Measurements from ENCODE around the gene MYH16.
"Not testable (repeated sequence)": the region's sequence is repeated elsewhere in the genome, so short reads cannot be mapped to it uniquely, and the experiment has no call there.

Gene MYH16

DNA sequence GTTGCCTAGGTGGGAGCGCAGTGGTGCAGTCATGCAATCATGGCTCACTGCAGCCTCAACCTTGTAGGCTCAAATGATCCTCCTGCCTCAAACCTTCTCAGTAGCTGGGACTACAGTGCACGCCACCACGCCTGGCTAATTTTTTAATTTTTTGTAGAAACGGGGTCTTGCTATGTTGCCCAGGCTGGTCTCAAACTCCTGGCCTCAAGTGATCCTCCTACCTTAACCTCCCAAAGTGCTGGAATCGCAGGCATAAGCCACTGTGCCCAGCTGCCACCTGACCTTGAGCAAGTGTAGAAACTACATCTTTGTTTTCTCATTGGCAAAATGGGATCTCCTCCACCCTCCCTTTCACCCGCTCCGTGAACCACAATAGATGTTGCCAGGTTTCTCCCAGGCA, 15.0 kb upstream of the MYH16 start:
- DNase-seq (ENCODE audit: low read depth in 2 of 2) = no peak

DNA sequence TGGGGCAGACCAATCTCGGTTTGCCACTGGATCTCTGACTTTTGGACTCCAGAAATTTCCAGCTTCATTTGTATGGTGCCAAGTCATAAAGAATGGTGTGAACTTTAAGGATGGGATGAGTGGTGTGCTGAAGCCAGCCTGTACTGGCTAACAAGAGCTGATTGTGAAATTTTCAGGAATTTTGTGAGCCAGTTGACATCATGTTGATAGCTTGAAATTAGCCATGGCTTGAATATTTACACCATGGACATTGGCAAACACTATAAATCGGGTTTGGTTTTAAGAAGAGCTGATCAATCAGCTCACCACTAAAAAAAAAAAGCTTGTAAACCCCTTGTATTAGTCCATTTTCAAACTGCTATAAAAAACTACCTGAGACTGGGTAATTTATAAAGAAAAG, 14.1 kb upstream of the MYH16 start:
- DNase-seq (ENCODE audit: low read depth in 2 of 2) = no peak

DNA sequence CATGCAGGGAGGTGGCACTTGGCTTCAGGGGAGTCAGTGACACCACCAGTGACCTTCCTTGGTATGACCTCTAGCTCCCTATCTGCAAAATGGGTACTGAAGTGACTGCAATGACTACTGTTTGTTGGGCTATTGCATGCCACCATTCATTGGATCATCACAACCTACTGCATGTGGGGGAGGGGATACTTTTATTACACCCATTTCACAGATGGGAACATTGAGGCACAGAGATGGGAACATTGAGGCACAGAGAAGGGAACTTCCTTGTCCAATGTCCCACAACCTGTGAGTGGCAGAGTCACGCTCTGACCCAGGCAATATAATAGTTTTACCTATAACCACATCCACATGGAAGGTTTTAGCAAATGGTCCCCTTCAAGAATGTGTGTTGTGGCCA, 12.2 kb upstream of the MYH16 start:
- DNase-seq (ENCODE audit: low read depth in 2 of 2) = no peak

DNA sequence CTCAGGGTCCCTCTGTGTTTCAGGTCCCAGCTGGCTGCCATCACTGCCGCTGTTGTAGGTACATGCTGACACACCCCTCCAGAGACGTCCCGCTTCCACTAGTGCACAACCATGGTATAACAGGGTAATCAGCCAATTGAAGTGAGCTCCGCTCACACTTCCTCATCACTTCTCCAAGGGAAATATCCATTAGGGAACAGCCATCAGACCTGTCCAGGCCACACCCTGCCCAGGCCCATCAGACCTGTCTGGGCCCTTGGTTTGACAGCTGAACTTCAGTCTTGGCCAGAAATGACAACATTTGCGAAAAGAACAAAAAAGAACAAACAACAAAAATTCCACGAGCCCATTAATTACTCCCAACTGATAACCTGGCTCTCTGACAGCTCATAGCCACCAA, 11.0 kb upstream of the MYH16 start:
- DNase-seq (ENCODE audit: low read depth in 2 of 2) = no peak

DNA sequence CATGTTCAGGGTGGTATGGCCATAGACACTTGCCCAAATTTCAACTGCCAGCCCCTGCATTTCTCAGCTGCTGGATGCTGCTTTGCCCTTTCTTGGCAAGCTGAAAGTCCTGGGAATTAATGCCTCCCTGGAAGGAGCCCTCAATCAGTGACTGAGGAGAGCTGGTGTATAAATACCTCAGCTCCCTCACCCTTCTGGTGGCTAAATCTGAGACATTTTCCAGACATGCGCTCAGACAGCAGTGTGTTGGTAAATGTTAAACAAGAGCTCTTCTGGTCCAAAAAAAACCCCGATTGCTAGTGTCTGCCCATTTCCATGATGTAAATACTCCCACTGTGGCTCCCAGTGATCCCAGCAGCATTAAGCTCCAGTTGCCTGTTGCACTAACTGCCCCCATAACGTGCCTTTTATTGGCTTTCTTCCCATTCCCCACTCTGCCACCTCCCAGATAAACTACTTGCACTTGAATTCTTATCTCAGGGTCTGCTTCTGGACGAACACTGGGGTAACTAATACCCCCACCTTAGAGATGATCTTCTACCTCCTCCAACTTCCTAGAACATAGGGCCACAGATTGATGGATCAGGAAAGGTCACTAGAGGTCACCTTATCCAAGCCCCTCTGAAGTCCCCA, 6.7 kb upstream of the MYH16 start:
- no peak for DNase-seq (ENCODE audit: low read depth in 2 of 2)

DNA sequence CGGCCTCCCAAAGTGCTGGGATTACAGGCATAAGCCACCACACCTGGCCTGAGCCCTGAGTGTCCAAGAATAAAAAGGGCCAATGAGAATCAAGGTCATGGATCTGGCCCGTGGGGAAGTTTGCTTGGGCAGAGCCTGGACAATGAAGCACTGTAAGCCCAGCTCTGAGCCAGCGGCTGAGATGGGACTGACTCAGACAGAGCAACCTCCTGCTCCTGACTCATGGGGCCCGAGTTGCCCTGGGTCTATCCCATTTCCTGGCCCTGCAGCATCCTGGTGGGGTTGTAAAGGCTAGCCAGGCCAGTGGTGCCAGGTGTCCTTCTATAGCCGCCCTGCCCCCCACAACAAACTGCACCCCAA, 5.2 kb upstream of the MYH16 start:
- DNase-seq (ENCODE audit: low read depth in 2 of 2) = no peak

DNA sequence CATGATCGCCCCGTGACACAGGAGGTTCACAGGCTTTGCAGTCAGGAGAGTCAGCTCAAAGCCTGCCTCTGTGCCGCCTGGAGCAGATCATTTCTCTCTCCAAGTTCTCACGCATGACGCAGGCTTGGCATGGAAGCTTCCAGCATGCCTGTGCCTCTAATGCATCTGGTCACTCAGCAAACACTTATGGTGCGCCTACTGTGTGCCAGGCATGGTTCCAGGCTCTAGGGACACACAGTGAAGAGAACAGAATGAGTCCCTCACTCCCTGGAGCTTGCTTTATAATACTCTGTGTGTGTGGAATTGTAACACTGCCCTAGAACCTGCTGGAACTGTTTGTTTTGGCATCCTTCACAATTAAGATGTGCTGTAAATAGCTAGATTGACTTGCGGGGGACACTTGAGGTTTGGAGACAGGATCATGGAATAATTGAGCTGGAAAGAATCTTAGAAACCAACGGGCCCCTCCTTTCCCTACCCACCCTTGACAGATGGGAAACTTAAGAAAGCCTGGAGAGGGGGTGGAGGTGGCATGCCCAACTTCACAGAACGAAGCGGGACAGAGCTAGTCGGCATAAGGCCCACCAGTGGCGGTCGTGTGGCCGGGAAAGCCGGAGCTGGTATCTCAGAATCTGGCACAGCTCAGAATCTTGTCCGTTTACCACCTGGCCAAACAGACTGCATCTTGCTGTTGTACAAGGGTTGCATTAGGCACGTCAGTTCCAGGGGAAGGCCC, 4.6 kb upstream of the MYH16 start:
- DNase-seq (ENCODE audit: low read depth in 2 of 2) = no peak

DNA sequence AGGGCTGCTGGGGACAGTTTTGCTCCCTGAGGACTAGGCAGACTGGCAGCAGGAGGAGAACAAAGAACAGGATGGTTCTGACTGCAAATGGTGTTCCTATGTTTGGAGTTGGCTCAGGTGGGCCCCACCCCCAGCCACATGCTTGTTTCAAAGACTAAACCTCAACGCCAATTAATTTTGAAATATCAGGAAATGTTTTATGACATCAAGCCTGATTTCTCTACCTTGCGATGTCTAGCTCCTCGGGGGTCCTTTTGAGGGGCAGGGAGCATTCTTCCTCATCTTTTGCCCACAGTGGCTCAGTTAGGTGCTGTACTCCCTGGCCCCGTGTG, 4.1 kb upstream of the MYH16 start:
- no peak for DNase-seq (ENCODE audit: low read depth in 2 of 2)

DNA sequence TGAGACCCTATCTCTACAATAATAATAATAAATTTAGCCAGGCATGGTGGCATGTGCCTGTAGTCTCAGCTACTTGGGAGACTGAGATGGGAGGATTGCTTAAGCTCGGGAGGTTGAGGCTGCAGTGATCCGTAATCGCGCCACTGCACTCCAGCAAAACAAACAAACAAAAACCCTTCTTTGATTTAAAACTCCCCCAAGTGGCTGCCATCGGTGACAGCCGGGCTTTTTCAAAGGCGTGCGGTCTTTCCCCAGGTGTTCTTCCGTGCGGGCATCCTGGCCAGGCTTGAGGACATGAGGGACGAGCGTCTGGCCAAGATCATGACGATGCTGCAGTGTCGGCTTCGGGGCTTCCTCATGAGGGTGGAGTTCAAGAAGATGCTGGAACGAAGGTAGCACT, 1.9 kb upstream of the MYH16 start:
- no peak for DNase-seq (ENCODE audit: low read depth in 2 of 2)

DNA sequence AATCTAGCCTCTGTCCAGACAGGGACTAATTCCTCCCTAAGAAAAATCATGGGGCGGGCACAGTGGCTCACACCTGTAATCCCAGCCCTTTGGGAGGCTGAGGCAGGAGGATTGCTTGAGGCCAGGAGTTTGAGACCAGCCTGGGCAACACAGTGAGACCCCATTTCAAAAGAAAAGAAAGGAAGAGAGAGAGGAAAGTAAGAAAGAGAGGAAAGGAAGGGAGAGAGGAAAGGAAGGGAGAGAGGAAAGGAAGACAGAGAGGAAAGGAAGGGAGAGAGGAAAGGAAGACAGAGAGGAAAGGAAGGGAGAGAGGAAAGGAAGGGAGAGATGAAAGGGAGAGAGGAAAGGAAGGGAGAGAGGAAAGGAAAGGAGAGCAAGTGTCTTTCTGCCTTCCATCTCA, 922 bp downstream of the MYH16 start:
- not testable (repeated sequence) for DNase-seq (ENCODE audit: low read depth in 2 of 2)

DNA sequence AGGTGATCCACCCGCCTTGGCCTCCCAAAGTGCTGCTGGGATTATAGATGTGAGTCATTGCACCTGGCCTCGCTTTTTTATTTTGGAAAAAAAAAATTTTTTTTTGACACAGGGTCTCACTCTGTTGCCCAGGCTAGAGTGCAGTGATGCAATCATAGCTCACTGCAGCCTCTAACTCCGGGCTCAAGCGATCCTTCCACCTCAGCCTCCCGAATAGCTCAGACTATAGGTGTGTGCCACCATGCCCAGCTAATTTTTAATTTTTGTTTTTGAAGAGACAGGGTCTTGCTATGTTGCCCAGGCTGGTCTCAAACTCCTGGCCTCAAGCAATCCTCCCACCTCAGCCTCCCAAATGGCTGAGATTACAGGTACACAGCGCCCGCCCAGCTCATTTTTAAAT, 2.3 kb downstream of the MYH16 start:
- DNase-seq (ENCODE audit: low read depth in 2 of 2) = not testable (repeated sequence)

DNA sequence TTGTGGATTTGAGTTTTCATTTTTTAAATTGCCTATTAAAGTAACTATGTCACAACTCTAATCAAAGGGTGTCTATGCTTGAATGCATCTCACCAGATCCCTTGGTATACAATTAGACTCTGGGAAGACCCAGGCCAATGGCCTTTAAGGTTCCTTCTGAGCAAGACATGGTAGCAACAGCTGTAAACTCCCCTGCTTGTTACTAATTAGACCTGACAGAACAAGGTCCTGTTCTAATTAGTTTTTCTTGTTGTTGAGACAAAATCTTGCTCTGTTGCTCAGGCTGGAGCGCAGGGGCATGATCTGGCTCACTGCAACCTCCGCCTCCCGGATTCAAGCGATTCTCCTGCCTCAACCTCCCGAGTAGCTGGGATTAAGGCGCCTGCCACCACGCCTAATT, 2.9 kb downstream of the MYH16 start:
- DNase-seq (ENCODE audit: low read depth in 2 of 2) = no peak

DNA sequence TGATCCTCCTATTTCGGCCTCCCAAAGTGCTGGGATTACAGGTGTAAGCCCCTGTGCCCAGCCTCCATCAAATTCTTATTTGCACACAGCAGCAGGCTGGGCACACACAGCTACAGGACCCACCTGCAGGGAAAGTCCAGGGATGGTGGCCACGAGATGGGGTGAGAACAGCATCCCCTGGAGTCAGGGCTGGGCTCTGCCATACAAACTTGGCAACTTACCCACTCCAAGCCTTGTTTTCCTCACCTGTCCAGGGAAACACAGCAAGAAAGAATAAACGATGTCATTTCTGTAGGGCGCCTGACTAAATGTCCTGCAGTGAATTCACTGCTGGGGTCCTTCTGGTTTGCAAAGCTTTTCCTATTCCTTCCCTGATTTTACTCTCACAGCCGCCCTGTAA, 5.5 kb downstream of the MYH16 start:
- no peak for DNase-seq (ENCODE audit: low read depth in 2 of 2)

DNA sequence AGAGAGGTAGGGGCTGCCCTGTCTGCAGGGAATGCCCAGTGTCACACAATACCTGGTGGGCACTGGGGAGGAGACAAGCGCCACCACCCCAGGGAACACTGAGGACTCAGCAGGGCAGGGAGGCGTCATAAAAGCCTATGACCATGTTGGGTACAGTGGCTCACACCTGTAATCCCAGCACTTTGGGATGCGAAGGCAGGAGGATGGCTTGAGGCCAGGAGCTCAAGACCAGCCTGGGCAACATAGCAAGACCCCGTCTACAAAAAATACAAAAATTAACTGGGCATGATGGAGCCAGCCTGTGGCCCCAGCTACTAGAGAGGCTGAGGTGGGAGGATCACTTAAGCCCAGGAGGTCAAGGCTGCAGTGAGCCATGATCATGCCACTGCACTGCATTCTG, 11.5 kb downstream of the MYH16 start:
- DNase-seq (ENCODE audit: low read depth in 2 of 2) = not testable (repeated sequence)

DNA sequence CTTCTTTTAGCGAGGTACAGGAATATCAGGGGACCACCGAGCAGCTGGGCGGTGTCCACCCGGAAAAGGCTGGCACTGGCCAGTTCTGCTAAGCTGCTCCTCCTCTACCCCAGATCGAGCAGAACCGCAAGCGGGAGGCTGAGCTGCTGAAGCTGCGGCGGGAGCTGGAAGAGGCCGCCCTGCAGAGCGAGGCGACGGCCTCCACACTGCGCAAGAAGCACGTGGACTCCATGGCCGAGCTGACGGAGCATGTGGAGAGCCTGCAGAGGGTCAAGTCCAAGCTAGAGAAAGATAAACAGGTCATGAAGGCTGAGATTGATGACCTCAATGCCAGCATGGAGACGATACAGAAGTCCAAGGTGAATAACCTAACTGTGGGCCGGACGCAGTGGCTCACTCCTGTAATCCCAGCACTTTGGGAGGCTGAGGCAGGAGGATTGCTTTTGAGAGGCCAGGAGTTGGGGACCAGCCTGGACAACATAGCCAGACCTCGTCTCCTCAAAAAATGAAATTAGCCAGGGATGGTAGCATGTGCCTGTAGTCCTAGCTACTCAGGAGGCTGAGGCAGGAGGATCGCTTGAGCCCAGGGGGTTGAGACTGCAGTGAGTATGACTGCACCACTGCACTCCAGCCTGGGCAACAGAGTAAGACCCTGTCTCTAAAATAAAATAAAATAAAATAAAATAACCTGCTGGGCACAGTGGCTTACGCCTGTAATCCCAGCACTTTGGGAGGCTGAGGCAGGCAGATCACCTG, 15.3 kb downstream of the MYH16 start:
- DNase-seq (ENCODE audit: low read depth in 2 of 2) = no peak

DNA sequence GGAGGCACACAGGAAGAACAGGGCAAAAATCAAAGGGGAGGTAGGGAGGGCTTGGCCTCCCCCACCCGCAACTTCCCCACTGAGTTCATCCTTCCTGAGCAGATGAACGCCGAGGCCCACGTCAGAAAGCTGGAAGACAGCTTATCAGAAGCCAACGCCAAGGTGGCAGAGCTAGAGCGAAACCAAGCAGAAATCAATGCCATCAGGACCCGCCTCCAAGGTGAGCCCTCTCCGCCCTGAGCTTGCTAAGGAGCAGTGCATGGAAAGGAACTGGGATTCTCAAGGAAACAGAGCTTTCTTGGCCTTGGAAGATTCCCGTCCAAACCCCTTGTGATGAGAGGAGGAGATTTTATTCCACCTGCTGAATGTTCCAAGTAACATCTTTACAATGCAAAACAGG, 16.5 kb downstream of the MYH16 start:
- DNase-seq (ENCODE audit: low read depth in 2 of 2) = no peak

DNA sequence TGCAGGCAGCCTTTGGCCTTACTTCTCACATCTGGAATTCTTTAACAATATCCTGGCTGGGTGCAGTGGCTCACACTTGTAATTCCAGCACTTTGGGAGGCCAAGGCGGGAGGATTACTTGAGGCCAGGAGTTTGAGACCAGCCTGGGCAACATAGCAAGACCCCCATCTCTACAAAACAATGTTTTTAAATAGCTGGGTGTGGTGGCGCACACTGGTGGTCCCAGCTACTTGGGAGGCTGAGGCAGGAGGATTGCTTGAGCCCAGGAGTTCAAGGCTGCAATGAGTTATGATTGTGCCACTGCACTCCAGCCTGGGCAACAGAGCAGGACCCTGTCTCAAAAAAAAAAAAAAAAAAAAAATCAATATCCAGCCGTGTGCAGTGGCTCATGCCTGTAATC, 17.5 kb downstream of the MYH16 start:
- not testable (repeated sequence) for DNase-seq (ENCODE audit: low read depth in 2 of 2)

DNA sequence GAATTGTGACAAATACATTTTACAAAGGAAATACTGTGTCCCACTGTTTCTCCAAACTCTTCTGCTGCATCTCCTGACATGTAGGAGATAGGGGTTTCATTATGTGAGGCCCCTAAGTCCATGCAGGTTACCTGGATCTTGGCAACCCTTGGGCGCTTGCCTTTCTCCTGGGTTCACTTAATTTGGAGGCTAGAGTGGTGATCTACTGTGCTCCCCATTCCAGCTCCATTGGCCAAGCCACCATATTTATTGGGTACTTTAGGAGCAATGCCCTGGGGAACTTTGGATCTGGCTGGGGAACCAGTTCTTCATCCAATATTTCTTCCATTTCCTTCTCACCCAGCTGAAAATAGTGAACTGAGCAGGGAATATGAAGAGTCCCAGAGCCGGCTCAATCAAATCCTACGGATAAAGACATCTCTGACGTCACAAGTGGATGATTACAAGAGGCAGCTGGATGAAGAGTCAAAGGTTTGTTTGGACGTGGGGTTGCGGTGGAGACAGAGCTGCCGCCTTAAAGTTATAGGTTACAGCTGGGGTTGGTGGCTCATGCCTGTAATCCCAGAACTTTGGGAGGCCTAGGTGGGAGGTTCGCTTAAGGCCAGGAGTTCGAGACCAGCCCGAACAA, 18.5 kb downstream of the MYH16 start:
- no peak for DNase-seq (ENCODE audit: low read depth in 2 of 2)

DNA sequence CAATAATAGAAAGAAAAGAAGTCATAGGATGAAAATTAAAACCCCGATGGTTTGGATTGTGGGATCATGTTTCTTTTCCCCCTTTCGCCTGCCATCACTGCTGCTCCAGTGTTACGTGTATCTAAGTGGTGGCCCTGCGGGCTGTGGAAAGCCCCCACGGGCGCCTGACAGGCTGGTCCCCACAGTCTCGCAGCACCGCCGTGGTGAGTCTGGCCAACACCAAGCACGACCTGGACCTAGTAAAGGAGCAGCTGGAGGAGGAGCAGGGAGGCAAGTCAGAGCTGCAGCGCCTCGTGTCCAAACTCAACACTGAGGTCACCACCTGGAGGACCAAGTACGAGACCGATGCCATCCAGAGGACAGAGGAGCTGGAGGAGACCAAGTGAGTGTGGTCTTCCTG, 19.5 kb downstream of the MYH16 start:
- no peak for DNase-seq (ENCODE audit: low read depth in 2 of 2)

DNA sequence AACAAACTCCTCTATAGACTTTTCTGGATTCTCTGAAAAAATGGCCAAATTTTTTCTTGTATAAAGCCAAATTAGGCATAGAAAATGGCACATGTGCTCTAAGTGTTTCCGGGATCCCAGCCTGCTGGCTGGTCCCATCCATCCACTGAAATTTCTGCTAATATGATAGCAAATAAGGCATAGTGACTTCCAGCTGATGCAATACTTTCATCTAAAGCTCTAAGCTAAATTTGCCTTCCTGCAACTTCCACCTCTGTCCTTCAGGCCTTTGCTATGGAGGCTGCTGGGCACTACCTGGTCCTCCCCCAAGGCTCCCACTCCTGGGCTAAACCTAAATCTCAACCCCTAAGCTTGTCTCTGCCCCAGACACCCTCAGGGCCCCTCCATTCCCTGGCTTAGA, 20.5 kb downstream of the MYH16 start:
- DNase-seq (ENCODE audit: low read depth in 2 of 2) = no peak

DNA sequence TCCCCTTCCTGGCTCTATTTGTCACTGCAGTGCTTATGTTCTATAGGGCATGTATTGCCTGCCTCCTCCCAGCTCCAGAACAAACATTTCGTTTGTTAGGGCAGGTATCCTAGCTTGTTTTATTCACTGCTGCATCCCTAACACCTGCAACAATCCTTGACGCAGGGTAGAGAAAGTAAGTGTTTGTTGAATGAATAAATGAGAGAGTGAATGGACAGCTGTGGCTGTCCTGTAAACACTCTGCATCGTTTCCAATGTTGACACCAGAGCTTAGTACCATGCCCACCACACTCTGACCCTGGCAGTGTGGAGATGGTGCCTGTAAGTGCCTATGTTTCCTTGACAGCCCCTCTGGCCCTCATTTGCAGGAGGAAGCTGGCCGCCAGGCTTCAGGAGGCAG, 21.0 kb downstream of the MYH16 start:
- no peak for DNase-seq (ENCODE audit: low read depth in 2 of 2)

DNA sequence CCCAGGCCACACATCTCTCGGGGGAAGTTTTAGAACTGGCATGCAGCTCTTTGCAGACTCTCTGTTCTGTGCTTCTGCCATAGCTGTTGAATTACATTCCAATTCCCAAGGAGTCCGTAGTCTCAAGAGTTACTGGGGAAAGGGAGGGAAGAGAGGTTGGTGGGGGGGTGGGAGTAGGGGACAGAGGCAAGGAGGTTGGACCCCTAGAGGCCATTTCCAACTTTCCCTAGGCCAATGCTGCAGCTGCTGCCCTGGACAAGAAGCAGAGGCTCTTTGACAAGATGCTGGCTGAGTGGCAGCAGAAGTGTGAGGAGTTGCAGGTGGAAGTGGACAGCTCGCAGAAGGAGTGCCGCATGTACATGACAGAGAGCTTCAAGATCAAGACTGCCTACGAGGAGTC, 23.8 kb downstream of the MYH16 start:
- DNase-seq (ENCODE audit: low read depth in 2 of 2) = no peak

DNA sequence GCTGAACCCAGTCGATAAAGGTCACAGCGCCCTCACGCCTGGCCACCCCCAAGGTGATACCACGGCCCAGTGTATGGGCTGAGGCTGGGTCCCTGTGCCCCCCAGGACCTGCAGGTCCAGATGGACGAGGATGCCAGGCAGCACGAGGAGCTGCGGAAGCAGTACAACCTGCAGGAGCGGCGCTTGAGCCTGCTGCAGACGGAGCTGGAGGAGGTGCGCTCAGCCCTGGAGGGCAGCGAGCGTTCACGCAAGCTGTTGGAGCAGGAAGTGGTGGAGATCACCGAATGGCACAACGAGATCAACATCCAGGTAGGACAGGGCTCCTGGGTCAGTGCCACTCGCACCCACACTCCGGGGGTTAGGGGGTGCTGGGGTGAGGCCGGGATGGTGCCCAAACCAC, 28.9 kb downstream of the MYH16 start:
- DNase-seq (ENCODE audit: low read depth in 2 of 2) = no peak

Measured in stimulated activated CD8-positive, alpha-beta memory T cell treated with anti-CD3 and anti-CD28 coated beads, Interleukin-15, amount 100 ng/mL, for 48 hours (primary cell).